HG03108 (cell line): ENCODE measurements around the gene SIGLEC11.
"Not testable (repeated sequence)": the region's sequence is repeated elsewhere in the genome, so short reads cannot be mapped to it uniquely, and the experiment has no call there.

Experiments
- ATAC-seq: cut with Tn5 transposase; IDR thresholded peaks from one replicate; pipeline ENCODE4 v1.9.1; 2021; ENCODE audit warnings: moderate library complexity; ENCODE audit not compliant: unreplicated experiment

Gene SIGLEC11

DNA sequence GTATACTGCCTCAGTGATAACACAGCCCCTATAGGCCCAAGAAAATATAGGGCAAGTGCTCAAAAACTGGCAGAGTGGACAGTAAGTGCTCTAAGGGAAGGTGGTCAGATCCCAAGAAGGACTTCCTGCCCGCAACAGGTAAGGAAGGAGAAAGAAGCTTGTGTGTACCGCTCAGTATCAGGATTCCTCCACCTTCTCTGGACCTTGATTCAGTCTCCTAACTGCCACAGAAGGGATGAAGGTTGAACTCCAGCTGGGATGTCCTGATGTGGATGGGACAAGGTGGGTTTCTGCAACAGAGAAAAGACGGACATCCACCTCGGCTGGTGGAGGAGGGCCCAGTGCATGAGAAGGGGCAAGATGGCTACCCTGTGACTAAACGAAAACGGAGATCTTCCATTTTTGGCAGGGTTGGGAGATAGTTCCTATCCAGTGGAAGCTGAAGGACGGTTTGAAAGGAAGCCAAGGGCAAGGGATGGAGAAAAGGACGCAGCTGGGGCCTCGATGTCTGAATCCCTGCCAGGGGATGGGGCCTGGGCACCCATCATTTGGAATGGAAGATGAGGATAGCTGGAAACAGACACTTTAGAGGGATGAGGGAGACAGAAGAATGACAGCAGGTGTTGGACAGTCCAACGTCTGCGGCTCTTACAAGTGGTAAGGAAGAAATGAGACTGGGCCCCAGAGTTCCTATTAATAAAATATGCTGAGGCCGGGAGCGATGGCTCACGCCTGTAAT lies 33.3 kb downstream of the SIGLEC11 start:
- ATAC-seq = no peak

DNA sequence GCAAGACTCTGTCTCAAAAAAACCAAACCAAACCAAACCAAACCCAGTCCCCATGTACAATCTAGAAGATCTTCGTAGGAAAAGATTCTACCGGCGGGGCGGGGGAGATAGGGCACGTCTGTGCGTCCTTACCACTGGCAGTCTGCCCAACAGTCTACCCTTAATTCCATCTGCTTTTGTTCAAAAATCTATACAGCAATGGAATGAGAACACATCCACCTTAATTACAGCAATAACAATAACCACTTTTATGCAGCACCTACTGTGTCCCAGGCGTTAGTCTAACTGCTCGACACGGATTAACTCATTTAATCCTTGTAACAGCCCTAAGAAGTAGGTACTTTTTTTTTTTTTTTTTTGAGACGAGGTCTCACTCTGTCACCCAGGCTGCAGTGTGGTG lies 34.5 kb downstream of the SIGLEC11 start:
- no peak for ATAC-seq

DNA sequence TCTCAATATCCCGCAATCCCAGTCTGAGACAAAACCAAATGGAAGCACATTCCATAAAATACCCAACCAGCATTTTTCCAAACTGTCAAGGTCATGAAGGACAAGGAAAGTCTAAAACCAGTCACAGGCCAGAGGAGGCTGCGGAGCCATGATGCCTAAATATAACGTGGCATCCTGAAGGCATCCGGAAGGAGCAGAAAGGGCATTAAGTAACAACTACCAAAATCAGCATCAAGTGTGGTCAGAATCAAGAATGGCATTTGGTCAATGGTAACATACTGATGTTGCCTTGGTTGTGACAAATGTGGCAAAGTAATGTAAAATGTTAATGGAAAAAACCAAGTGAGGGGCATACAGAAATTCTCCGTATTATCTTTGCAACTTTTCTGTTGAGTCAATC lies 35.5 kb downstream of the SIGLEC11 start:
- ATAC-seq = no peak

DNA sequence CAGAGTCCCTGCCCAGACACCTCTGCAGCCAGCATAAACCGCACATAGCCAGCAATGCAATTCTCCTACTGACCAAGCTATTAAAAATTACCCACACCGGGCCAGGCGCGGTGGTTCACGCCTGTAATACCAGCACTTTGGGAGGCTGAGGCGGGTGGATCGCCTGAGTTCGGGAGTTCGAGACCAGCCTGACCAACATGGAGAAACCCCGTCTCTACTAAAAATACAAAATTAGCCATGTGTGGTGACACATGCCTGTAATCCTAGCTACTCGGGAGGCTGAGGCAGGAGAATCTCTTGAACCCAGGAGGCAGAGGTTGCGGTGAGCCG lies 36.1 kb downstream of the SIGLEC11 start:
- ATAC-seq = not testable (repeated sequence)

DNA sequence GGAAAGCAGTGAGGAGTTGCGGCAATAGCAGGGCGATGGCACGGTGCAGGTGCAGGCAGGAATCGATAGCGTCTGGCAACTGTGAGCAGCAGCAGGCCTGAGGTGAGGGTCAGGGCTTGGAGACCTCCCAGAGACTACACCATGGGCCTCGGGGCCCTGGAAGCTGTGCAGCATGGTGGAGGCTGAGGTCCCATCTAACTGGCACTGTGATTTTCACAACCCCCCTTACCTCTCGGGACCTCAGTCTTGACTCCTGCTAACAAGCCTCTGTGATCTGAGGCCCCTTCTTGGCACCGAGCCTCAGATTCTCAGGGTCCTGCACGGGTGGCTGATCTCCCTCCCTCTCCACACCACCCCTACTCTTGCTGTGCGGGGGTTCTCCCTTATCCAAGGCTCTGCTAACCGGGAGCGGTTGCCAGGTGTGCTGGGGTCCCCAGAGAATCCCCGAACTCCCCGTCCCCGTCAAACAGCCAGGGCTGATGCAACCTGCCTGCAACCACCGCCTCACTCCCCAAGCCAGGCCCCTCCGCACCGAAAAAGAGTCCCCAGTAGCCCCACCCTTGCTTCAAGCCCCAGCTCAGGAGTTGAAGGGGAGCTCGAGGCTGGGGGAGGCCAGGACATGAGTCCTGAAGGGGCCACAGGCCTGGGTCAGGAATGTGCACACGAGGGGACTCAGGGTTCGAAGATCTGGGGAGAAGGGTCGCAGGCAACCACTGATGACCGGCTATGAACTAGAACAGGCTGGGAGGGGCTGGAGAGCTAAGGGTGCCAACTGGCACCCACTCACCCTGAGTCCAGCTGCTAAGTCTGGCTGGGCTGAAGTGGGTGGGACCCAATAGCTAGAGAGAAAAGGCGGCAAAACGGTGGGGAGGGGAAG lies 36.7 kb downstream of the SIGLEC11 start:
- ATAC-seq = no peak

DNA sequence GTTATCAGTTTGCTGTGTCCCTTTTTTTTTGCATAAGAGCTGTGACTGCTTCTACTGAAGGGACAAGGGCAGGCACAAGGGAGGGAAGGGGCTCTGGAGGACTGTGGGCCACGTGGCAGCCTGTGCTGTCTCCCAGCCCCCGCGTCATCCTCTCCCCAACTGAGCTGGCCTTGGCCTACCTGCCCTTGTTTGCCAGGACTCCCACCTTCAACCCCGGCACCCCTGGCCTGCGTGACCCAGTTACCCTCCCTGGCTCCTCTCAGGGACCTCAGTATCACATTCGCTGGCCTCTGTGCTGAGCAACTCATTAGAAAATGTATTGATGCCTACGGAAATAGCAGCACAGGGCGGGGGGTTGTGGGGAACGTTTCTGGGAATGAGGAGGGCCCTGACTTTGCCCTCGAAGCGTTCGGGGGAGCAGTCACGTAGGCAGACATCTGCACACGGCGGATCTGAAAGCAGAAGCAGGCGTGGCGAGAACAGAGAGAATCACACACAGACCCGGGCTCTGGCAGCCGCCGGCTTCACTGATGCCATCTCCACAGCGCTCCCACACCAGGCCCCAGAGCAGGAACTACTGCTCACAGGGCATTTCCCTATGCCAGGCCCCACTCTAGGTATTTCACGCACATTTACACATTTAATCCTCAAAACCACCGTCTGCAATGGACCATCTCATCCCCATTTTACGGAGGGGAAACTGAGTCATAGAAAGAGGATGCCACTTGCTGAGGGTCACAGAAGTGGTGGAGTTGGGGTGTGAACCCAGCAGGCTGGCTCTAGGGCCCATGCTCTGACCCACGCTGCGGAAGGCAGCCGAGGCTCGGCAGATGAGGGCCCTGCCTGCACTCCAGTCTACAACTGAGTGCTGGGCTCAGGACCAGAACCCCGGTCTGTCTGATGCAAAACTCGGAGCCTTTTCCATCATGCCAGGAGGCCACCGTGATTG lies 37.6 kb downstream of the SIGLEC11 start:
- no peak for ATAC-seq

DNA sequence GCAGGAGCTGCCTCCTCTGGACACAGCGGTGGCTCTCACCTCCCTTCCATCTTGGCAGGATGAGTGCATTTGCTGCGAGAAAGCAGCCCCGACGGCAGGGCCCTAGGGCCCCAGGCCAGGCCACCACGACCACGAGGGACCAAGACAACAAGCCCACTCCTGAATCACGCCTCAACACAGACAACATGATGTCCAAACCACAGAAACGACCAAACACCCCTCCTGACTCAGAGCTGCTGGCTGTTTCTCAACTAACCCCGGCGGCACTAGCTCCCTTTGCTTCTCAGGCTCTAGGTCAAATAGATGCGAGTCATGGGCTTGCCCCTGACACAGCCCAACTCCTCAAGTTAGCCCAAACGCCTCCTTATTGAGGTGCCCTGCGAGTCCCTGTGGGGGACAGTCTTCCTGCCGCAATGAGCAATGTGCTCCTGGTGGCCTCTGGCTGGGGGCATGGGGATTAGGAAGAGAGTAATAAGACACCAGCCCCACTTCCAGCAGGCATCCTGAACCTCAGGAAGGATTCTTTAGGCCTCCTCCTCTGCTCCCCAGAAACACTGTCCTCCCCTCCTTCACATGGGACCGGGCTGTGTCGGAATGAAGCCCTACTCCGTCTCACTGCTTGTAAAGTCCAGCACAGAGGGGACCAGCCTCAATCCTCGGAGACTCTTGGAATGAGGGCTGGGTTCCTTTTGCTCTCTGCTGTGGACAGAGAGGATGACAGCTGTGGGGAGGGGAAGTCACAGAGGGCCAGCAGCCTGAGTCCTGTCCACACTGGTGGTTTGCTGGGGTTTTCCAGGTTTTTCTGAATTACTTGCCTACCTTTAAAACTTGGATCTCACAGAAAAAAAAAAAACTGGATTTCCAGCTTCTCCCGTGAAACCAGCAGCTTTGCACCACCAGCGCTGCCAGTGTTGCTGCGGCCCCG lies 38.8 kb downstream of the SIGLEC11 start:
- no peak for ATAC-seq

DNA sequence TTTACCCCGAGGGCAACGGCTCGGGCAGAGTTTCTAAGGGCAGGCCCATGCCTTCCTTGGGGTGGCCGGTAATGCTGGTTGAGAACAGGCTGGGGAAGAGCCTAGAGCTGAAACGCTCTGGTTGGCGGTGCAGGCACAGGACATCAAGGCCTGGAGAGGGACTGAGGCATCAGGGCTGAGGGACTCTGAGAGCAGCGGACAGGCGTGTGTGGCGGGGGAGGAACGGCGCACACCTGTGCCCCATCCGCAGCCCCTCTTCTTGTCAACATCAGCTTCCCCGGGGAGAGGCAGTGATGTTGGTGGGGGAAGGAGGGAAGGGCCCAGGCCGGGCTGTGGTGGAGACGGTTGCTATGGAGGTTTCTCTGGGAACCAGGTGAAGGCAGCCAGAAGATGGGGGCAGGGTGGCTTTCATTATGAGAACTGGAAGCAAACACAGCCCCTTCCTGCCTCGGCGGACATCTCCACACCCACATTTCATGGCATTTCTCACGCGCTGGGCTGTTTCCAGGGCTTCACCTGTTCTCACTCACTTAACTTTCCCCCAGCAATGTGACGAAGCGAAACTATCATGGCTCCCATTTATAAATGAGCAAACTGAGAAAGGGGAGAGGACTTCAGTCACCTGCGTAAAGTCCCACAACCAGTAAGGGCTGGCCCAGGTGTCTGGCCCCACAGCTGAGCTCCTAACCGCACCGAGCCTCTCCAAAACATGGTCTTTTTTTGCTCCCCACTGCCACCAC lies 40.2 kb downstream of the SIGLEC11 start:
- no peak for ATAC-seq

DNA sequence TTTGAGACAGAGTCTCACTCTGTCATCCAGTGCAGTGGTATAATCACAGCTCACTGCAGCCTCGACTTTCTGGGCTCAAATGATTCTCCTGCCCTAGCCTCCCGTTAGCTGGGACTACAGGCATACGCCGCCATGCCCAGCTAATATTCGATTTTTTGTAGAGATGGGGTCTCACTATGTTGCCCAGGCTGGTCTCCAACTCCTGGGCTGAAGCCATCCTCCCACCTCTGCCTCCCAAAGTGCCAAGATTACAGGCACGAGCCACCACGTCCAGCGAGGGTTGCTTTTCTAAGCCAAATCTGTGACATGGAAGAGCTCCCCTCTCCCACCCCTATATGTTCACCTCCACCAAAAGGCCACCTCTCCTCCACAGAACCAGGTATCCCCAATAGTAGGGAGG lies 42.9 kb downstream of the SIGLEC11 start:
- no peak for ATAC-seq

DNA sequence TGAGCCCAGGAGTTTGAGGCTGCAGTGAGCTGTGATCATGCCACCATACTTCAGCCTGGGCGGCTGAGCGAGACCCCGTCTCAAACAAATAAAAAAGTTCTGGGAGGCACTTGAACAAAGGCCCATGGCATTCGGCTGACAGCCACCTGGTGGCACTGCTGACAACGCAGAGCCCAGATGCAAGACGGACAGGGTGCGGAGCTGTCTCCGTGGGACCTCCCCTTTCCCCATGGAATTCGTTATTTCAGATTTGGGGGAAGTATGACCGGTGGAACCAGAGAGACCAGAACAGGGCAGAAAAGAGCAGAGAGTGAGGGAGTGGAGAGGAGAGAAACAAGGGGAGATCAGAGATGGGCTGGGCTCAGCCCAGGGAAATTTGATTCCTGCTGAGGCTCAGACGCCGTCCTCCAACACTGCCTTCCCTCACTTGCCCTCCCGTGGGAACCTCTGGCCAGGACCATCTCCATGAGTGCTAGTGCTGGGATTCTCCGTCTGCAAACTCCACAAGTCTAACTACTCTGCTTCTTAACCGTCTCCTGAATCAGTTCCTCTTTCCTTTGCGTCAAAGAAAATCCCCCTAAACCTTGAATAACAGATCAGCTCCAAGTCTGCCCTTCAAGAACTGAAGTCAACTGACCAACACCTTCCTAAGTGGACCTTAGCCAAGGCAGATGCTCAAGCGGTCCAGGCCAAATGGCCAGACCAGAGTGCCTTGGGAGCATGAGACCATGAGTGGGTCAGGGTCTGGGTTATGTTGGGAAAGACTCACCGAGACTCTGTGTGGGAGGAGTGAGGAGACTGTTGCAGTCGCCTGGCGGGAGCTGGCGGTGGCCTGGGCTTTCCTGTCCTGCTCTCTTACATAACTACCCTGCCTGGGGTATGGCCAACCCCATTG lies 43.9 kb downstream of the SIGLEC11 start:
- ATAC-seq = no peak

DNA sequence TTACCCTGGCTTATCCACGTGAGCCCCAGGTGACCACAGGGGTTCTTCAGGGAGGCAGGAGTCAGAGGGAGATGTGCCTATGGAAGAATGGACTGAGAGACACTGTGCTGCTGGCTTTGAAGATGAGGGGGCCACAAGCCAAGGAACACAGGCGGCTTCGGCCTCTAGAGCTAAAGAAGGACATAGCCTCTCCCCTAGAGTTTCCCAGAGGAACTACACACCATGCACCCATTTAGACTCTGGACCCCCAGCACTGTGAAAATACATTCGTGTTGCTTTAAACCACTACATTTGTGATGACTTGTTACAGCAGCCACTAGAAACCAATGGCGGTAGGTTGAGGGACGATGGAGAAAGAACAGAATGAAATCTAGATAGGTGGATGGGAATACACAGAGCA lies 45.7 kb downstream of the SIGLEC11 start:
- ATAC-seq = no peak

DNA sequence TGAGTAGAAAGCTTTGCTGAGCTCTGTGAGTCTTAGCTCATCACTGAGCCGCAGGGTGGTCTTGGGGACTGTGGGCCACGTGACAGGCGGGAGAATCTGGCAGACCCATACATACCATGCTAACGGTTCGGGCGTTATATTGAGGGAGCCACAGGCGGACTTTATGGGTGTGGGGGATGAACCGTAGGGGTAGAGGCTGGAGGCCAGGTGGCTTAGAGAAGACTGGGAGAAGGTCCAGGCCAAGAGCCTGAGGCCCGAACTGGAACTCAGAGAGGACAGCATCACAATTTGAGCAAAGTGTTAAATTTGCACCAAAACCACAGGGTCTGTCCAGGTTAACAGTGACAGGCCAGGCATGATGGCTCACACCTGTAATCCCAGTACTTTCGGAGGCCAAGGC lies 47.3 kb downstream of the SIGLEC11 start:
- no peak for ATAC-seq

DNA sequence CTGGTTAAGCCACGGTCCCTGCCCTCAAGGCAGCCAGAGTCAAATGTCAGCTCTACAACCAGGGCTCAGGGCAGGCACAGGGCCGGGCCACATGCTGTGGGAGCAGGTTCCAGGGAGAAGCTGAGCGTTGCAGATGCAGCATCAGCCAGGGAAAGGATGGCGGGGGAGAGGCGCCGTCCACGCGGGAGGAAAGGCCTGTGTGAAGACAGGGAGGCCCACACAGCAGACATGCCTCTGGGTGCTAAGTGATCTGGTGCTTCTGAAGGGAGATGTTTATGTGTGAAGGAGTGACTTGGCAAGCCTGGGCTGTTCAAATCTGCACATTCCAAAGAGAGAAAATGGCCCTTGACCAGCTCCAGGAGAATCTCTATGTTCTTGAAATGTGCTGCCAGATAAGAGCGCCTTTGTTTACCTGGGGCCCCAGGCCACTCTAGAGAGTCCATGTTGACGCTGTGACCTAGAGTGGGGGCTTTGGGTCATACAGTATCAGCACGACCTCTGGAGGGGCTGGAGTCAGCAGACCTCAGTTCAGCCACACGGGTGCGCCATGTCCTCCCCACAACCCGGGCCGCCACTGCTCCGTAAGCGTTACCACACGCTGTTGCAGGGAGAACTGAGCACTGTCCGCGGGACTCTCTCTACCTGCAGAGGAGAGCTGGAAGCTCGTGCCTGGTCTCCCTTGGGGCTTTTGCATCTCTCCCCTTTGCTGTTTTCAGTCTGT lies 47.8 kb downstream of the SIGLEC11 start:
- ATAC-seq = no peak

DNA sequence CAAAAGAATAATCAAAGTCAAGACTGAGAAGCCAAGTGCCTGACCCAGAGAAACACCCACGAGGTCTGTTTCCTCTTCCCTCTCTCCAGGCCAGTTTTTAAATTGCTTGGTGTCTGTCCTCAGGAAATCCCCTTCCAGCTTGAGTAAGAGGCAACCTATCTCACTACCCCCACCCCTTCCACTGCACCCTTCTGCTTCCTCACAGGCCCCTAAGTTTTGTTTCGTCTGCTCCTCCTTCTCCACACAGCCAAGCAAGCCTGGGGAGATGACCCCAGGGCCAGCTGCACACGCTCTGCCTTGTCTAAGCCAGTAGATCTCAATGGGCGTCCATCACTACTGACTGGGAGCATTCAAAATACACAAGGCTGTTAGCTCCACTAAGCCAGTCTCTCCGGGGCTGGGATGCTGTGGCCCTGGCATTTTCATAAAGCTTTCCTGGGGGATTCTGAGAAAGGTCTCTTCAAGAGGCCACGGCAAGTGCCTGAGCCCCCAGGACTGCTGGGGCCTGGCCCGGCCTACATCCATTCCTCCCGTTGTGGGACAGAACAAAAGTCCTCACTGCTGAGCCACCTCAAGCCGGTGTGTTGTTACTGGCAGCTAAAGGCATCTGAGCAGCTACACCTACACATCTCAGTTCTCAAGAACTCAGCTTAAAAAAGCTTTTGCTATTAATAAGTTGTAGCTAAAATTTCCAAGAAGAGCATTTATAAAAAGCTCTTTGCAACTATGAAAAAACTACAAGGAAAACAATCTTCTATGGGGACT lies 49.4 kb downstream of the SIGLEC11 start:
- ATAC-seq = peak; percentile 32

DNA sequence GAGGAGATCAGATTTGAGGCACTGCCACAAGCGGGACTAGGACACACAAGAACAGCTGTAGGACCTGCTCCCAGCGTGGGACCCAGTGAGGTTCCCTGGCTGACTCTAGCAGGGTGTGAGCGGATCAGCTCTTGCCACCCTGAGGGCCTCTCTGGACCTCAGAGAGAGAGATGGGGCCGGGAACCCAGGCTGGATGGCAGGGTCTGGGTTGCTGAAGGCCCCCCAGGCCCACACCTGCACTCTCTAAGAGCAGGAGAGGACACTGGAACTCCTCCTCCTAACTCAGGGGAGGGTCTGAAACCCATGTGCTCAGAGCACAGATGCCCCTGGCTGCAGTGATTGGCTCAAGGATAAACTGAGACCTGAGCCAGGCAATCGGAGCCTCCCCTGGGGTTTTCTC lies 50.8 kb downstream of the SIGLEC11 start:
- no peak for ATAC-seq

DNA sequence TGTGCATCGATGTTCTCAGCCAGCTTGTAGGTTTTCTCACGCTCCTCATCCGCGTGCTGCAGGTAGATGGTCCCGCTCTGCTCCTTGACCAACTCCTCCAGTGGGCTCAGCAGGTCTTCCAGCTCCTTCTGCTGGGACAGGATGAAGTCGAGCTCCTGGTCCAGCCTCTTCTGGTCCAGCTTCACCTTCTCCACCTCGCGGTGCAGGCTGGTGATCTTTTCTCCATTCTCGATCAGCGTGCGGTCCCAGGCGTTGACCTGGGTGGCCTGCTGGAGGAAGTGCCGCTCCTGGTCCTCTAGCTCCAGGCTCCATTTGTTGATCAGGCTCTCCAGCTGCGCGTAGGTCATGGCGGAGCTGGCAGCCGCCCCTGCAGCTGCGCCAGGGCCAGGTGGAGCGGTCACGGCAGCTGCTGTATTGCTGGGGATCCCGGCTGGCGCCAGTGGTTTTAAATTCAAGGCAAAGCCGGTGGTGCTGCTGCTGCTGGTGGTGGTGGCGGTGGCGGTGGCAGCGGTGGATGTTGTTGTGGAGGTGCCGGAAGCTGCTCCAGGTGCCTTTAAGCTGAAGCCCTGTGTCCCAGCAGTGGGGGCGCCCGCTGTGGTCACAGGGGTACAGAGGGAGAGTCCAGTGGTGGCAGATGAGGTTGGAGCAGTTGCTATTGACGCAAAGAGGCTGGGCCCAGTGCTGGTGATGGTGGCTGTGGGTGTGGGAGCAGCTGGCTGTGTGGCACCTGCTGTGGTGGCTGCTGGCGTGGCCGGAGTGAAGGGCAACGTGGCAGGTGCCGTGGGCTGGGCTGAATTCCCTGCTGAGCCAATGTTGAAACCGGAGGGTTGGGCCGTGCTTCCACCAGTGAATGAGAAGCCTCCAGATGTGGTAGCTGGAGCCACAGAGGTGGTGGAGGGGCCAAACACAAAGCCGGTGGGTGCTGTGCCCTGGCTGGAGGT lies 52.2 kb downstream of the SIGLEC11 start:
- ATAC-seq = no peak
